ENCODE data around the gene TRPM1.

Gene TRPM1

DNA sequence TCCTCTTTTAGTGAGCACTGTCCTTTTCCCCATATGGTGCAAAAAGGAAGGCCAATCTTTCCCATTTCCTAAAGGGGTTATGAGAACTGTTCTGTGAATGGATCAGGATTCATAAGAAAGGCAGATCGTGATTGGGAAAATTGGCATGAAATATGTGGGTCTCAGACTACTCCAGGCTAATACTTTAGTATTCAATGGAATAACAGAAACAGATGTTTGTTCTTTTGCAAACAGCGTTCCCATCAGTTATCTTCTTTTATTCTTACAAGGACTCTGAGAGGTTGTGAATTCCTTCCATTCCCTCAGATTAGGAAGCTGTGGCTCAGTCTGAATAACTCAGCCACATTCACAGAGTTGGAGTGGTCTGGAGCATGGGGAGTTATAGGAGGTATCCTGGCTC lies 58.8 kb downstream of the TRPM1 start:
- TF ChIP-seq, protein P1, sequence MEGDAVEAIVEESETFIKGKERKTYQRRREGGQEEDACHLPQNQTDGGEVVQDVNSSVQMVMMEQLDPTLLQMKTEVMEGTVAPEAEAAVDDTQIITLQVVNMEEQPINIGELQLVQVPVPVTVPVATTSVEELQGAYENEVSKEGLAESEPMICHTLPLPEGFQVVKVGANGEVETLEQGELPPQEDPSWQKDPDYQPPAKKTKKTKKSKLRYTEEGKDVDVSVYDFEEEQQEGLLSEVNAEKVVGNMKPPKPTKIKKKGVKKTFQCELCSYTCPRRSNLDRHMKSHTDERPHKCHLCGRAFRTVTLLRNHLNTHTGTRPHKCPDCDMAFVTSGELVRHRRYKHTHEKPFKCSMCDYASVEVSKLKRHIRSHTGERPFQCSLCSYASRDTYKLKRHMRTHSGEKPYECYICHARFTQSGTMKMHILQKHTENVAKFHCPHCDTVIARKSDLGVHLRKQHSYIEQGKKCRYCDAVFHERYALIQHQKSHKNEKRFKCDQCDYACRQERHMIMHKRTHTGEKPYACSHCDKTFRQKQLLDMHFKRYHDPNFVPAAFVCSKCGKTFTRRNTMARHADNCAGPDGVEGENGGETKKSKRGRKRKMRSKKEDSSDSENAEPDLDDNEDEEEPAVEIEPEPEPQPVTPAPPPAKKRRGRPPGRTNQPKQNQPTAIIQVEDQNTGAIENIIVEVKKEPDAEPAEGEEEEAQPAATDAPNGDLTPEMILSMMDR (conservative IDR thresholded peaks at IDR 0.05; ENCODE audit: low read depth, low read length) = no peak
- no peak for DNase-seq (ENCODE audit: low read depth)
- H3K4me3 ChIP-seq (ENCODE audit: low read depth, low read length) = no peak overlapping the region

DNA sequence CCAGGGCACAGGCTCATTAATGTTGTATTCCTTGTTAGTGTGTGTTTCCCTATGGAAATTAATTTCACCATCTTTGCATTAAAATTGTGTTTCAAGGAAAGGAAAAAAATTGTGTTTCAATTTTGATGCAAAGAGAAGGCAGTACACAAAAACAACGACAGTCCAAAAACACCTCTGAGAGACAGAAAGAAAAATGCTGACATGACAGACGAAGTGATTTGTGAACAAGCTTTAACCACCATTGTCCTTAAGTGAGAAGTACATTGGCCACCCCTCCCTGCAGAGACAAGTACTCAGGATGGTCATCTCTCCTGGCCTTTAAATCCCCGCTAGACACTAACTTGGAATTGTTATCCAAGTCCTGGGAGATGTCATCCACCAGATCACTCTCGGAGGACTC lies 59.9 kb downstream of the TRPM1 start:
- no peak overlapping the region for H3K4me3 ChIP-seq (ENCODE audit: low read depth, low read length)
- TF ChIP-seq, protein P1 (conservative IDR thresholded peaks at IDR 0.05; ENCODE audit: low read depth, low read length) = no peak
- no peak for DNase-seq (ENCODE audit: low read depth)

DNA sequence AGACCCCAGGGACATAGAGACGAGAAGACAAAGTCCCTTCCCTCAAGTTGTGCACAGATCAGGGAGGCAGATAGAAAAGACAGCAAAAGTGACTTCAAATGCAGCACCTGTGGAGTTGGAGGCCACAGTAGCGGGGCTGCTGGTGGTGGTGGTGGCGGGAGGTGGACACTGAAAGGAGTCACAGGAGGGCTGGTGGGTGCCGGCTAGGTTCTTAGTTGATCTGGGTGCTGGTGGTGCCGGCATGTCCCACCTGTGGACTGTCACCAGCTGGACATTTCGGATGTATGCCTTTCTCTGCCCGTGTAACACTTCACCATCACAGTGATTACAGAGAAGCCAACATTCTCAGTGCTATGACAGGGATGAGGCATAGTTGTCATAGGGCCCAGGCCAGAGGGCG lies 60.9 kb downstream of the TRPM1 start:
- TF ChIP-seq, protein P1 (conservative IDR thresholded peaks at IDR 0.05; ENCODE audit: low read depth, low read length) = no peak

DNA sequence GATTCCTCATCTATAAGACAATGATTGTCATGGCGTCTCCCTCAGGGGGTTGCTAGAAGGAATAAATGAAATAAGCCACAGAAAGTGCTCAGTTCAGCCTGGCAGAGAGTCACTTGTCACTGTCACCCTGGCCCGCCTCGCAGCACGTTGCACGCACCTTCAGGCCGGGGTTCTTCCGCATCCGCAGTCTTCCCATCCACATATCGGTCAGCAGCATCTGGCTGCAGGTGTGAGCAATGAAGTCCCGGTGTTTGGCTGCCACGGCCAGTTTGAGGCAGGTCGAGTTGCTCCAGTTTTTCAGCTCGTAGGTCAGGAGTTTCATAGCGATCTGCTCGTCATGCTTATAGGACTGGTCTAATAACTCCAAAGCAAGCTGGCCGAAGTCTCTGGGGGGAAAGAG lies 61.6 kb downstream of the TRPM1 start:
- H3K4me3 ChIP-seq (ENCODE audit: low read depth, low read length) = no peak overlapping the region
- TF ChIP-seq, protein P1 (conservative IDR thresholded peaks at IDR 0.05; ENCODE audit: low read depth, low read length) = no peak
- DNase-seq (ENCODE audit: low read depth) = no peak

More for the DNA sequence above, 60.9 kb downstream of the TRPM1 start:
- no peak for DNase-seq (ENCODE audit: low read depth)
- no peak overlapping the region for H3K4me3 ChIP-seq (ENCODE audit: low read depth, low read length)

DNA sequence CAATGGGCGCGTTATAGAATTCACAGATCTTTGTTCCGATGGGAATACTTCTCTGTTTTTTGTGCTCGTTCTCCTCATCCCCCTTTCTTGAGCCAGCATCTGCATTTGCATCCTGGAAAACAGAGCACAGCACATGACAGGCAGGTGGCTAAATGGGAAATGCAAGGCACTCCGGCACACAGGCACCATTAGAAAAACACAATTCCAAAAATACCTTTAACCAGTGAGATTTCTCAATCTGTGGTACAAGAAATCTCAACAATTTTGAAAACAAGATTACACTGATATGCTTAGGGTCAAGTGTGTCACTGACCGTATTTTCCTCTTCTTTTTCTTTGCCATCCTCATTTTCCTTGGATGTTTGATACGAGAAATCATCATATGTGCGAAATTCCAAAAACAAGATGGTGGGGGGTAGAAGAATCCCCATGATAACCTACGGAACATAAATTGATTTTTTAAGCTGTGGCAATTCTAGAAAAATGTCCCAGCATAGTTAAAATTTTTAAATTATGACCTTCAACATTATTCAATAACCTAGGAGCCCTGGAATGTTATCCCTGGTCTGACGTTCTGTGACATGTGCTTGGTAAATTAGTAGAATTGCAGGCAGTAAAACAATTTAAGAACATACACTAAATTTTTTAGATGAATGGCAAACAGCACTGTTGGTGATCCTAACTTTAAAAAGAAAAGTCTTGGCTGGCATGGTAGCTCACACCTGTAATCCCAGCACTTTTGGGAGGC lies 63.6 kb downstream of the TRPM1 start:
- no peak overlapping the region for H3K4me3 ChIP-seq (ENCODE audit: low read depth, low read length)
- no peak for DNase-seq (ENCODE audit: low read depth)
- TF ChIP-seq, protein P1 (conservative IDR thresholded peaks at IDR 0.05; ENCODE audit: low read depth, low read length) = no peak

DNA sequence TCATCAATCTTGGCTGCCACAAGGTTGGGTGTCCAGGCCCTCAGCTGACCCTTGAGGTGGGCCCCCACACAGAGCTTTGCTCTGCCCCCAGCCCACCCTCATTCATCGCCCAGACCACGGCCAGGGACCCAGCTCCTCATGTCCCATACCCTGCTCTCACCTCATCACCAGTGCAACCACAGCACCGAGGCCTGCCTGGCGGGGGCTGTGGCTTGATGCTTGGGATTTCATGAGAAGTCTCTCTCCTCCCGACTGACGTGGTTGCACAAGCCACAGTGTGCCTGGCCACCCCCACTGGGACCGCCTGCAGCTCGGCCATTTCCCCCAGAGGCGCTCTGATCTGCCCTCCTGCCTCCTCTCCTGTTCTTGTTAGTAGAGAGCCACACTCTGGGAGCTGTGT lies 64.7 kb downstream of the TRPM1 start:
- TF ChIP-seq, protein P1 (conservative IDR thresholded peaks at IDR 0.05; ENCODE audit: low read depth, low read length) = no peak
- H3K4me3 ChIP-seq (ENCODE audit: low read depth, low read length) = no peak overlapping the region
- DNase-seq (ENCODE audit: low read depth) = no peak

DNA sequence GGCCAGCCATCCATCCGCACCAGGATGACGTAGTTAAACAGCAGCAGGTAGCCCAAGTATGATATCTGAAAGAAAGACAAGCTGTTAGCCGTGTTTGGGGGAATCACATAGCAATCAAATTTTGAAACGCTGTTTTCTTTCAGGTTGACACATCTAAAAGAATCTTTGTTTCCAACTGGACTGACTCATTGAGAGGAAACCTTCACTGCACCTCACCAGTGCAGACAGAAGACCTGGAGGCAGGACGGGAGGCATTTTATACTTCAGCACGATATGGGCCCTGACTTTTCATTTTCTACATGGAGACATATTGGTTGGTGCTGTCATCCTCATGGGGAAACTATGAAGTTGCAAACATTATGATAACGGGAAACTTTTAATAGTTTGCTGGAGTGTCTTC lies 65.9 kb downstream of the TRPM1 start:
- H3K4me3 ChIP-seq (ENCODE audit: low read depth, low read length) = no peak overlapping the region
- TF ChIP-seq, protein P1 (conservative IDR thresholded peaks at IDR 0.05; ENCODE audit: low read depth, low read length) = no peak
- no peak for DNase-seq (ENCODE audit: low read depth)

Data from choroid plexus epithelial cell (primary cell).